A549 (cell line): ENCODE measurements around the gene GPATCH1. TPM values are rescaled to one million over a fixed set of nuclear protein-coding genes. Genes with fewer than 3 reads are reported as not detected.

Experiments used
- ATAC-seq, 2 experiments: fragments of 200-7000 bp in 1 of 2; fragments of >200 bp in 1 of 2; cut with Nextera tagmentation in 1 of 2; cut with Tn5 transposase in 1 of 2; 3 replicates each; pipeline versions ENCODE4 v1.8.0 to v1.9.1; 2018 to 2020; ENCODE audit warnings: mild to moderate bottlenecking in 1 of 2, moderate library complexity in 1 of 2
- CTCF ChIA-PET: fragments of 300-600 bp; sonication (Branson Sonifier 250); formaldehyde crosslinking; extraction: SDS; loops from one replicate; lab custom pipeline; 2021; ENCODE audit warnings: antibody characterized with exemption, inconsistent platforms; lab: Yijun Ruan, JAX
- POLR2A ChIA-PET: fragments of 350-600 bp; formaldehyde crosslinking; extraction: SDS; loops from one replicate; lab custom pipeline; 2021; ENCODE audit warnings: antibody characterized with exemption, inconsistent platforms; lab: Yijun Ruan, JAX
- DNase-seq, 2 experiments: peaks; one replicate each; pipeline versions ENCODE4 v3.0.0 to v3.0.0-alpha.2; 2011 to 2016; ENCODE audit warnings: low read depth in 1 of 2, low spot score in 1 of 2
- FAIRE-seq: peaks from 2 replicates; lab custom pipeline; 2011; peaks lifted over from hg19 to GRCh38; lab: Jason Lieb, UNC
- H3K27ac ChIP-seq, 2 experiments: fragments of >200 bp; sonication (Bioruptor Twin); formaldehyde crosslinking; 3 replicates each; pipeline ENCODE4 v1.5.1; 2016 to 2017
- H3K4me1 ChIP-seq: fragments of >200 bp; sonication (Bioruptor Twin); formaldehyde crosslinking; 3 replicates; pipeline ENCODE4 v1.6.1; 2016
- H3K4me2 ChIP-seq: fragments of >200 bp; sonication (Bioruptor Twin); formaldehyde crosslinking; 3 replicates; pipeline ENCODE4 v1.6.1; 2016
- H3K4me3 ChIP-seq: fragments of >200 bp; sonication (Bioruptor Twin); formaldehyde crosslinking; 3 replicates; pipeline ENCODE4 v1.5.1; 2016
- H3K9me3 ChIP-seq: fragments of >200 bp; sonication (Bioruptor Twin); formaldehyde crosslinking; 3 replicates; pipeline ENCODE4 v1.6.1; 2016
- ESRRA ChIP-seq: fragments of 150-350 bp; IDR thresholded peaks from 2 replicates; pipeline ENCODE4 v1.6.1; 2014; ENCODE audit warnings: mild to moderate bottlenecking, low read length, borderline replicate concordance
- FOSL2 ChIP-seq, 2 experiments: fragments of 450-650 bp in 1 of 2; fragments of >200 bp in 1 of 2; sonication (Bioruptor Twin) in 1 of 2; formaldehyde crosslinking; IDR thresholded peaks; 2 replicates each; pipeline versions ENCODE4 v1.5.0 to v1.6.1; 2016 to 2020; ENCODE audit warnings: mild to moderate bottlenecking in 1 of 2, moderate library complexity in 1 of 2
- HOXA7 ChIP-seq: fragments of 250-450 bp; sonication (Bioruptor Pico); IDR thresholded peaks from 2 replicates; pipeline ENCODE4 v1.5.0; 2020; ENCODE audit warnings: mild to moderate bottlenecking, moderate library complexity
- HOXB13 ChIP-seq: fragments of 250-450 bp; sonication (Bioruptor Pico); IDR thresholded peaks from 2 replicates; pipeline ENCODE4 v1.5.0; 2020; ENCODE audit warnings: low read depth, mild to moderate bottlenecking, moderate library complexity
- HOXB5 ChIP-seq: fragments of 250-450 bp; sonication (Bioruptor Pico); IDR thresholded peaks from 2 replicates; pipeline ENCODE4 v1.5.0; 2020; ENCODE audit warnings: mild to moderate bottlenecking, moderate library complexity
- JUNB ChIP-seq: fragments of >200 bp; sonication (Bioruptor Twin); formaldehyde crosslinking; IDR thresholded peaks from 2 replicates; pipeline ENCODE4 v1.6.1; 2016
- MYC ChIP-seq: IDR thresholded peaks from 2 replicates; pipeline ENCODE4 v1.6.1; 2012; ENCODE audit warnings: mild to moderate bottlenecking, inconsistent platforms, low read length, improper control_type of control experiment, borderline replicate concordance
- NR3C1 ChIP-seq: fragments of >200 bp; sonication (Bioruptor Twin); formaldehyde crosslinking; IDR thresholded peaks from 3 replicates; pipeline ENCODE4 v1.6.1; 2017
- PHF8 ChIP-seq: fragments of 200-600 bp; sonication (generic); IDR thresholded peaks from 2 replicates; pipeline ENCODE4 v1.6.1; 2016; ENCODE audit warnings: low read depth, mild to moderate bottlenecking, antibody characterized with exemption, moderate library complexity, borderline replicate concordance
- POLR2A ChIP-seq: IDR thresholded peaks from 2 replicates; pipeline ENCODE4 v1.6.1; 2012; ENCODE audit warnings: mild to moderate bottlenecking, low read length
- POLR2AphosphoS2 ChIP-seq: conservative IDR thresholded peaks from 2 replicates; pipeline ENCODE4 v1.6.1; 2012; ENCODE audit warnings: low read length, improper control_type of control experiment, inconsistent platforms
- RCOR1 ChIP-seq: fragments of 150-350 bp; IDR thresholded peaks from 2 replicates; pipeline ENCODE4 v1.6.1; 2014; ENCODE audit warnings: antibody characterized with exemption, low read length, low read depth
- SREBF2 ChIP-seq: fragments of 450-650 bp; IDR thresholded peaks from 2 replicates; pipeline ENCODE4 v1.6.1; 2014; ENCODE audit warnings: mild to moderate bottlenecking, moderate library complexity
- ZC3H11A ChIP-seq: fragments of 450-650 bp; IDR thresholded peaks from 2 replicates; pipeline ENCODE4 v1.6.1; 2014; ENCODE audit warnings: antibody characterized with exemption, mild to moderate bottlenecking
- ZNF302 ChIP-seq: fragments of 250-450 bp; sonication (Bioruptor Pico); IDR thresholded peaks from 2 replicates; pipeline ENCODE4 v1.9.0; 2021; ENCODE audit warnings: inconsistent platforms, mild to moderate bottlenecking, moderate library complexity
- WGBS: methylation state at CpG from one replicate; pipeline ENCODE4 v1.1.6; 2017; ENCODE audit errors: missing lambda C conversion rate; 5-methylcytosine and 5-hydroxymethylcytosine counted together
- polyA plus RNA-seq, 4 experiments: library from polyadenylated mRNA; depleted of rRNA in 3 of 4; stranded (reverse); fragments of >200 nt; fragmentation: RNase III in 1 of 4; extraction: RNeasy Plus Mini Kit Qiagen cat#74134 plus additional on column Dnase treatment in 1 of 4; gene quantifications; 2 replicates in 3 of 4; 3 replicates in 1 of 4; pipeline ENCODE4 v1.2.3, GENCODE V29; 2011 to 2017
- TF ChIP-seq, protein P1 (sequence below): fragments of >200 bp; sonication (Bioruptor Twin); formaldehyde crosslinking; IDR thresholded peaks from 3 replicates; pipeline ENCODE4 v1.5.1; 2016
- TF ChIP-seq, protein P2 (sequence below): fragments of 450-650 bp; IDR thresholded peaks from 2 replicates; pipeline ENCODE4 v1.6.1; 2014; ENCODE audit warnings: antibody characterized with exemption
- TF ChIP-seq, protein P3 (sequence below): fragments of 250-450 bp; sonication (Bioruptor Pico); IDR thresholded peaks from 2 replicates; pipeline ENCODE4 v1.5.0; 2021; ENCODE audit warnings: mild to moderate bottlenecking, moderate library complexity, borderline replicate concordance
- TF ChIP-seq, protein P4 (sequence below): fragments of >200 bp; sonication (Bioruptor Twin); formaldehyde crosslinking; IDR thresholded peaks from 2 replicates; pipeline ENCODE4 v1.6.1; 2016
- TF ChIP-seq, protein P5 (sequence below): fragments of 150-350 bp; IDR thresholded peaks from 2 replicates; pipeline ENCODE4 v1.6.1; 2014; ENCODE audit warnings: low read depth, mild to moderate bottlenecking, low read length
- TF ChIP-seq, protein P6 (sequence below): fragments of >200 bp; sonication (Bioruptor Twin); formaldehyde crosslinking; IDR thresholded peaks from 3 replicates; pipeline ENCODE4 v1.6.1; 2016
- TF ChIP-seq, protein P7 (sequence below): IDR thresholded peaks from 2 replicates; pipeline ENCODE4 v1.6.1; 2012
- TF ChIP-seq, protein P8 (sequence below): IDR thresholded peaks from 2 replicates; pipeline ENCODE4 v1.6.1; 2012

Gene GPATCH1
- polyA plus RNA-seq, 2 of the 4 experiments (the other 2 are of a cell fraction), result 12.1 to 24.2 TPM

DNA sequence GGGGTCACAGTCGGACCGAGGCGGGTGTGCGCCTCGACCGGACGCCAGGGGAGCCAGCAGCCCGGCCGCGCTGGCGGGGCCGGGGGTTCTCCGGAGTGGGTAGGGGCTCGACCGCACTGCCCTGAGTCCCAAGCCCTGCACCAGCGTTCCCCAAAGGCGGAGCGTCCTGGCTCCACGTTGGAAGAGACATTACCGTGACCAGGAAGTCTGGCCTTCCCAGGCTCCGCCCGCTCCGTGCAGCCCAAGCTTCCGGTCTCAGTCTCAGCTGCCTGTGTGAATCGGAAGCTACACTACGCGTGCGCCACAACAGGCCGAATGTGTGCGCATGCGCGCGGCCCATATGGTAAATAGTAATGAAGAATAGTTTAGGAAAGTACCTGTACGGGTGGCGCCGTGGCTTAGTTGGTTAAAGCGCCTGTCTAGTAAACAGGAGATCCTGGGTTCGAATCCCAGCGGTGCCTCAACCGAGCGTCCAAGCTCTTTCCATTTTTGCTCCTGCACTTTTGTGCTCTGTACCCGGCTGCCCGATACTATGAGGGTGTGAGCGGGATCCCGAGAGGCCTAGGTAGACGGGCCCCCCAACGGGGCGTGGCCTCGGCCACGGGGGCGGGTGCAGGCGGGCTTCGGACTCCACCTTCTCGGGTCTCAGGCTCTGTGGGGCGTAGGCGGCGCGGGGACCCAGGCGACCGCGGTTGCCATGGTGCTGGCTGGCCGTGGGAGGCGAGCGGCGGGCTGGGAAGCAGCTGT, 95.9 kb downstream of the GPATCH1 start (continued):
- TF ChIP-seq HOXB13 (CRISPR knock-in tag) (no peak), MYC (peak; percentile 78), JUNB (no peak), SREBF2 (peak; percentile 100), FOSL2 (IDR thresholded peaks at IDR 0.05) (no peak), FOSL2 (CRISPR knock-in tag; IDR thresholded peaks at IDR 0.05) (no peak), POLR2A (peak; percentile 100), ZC3H11A (no peak)
- TF ChIP-seq, protein P1, sequence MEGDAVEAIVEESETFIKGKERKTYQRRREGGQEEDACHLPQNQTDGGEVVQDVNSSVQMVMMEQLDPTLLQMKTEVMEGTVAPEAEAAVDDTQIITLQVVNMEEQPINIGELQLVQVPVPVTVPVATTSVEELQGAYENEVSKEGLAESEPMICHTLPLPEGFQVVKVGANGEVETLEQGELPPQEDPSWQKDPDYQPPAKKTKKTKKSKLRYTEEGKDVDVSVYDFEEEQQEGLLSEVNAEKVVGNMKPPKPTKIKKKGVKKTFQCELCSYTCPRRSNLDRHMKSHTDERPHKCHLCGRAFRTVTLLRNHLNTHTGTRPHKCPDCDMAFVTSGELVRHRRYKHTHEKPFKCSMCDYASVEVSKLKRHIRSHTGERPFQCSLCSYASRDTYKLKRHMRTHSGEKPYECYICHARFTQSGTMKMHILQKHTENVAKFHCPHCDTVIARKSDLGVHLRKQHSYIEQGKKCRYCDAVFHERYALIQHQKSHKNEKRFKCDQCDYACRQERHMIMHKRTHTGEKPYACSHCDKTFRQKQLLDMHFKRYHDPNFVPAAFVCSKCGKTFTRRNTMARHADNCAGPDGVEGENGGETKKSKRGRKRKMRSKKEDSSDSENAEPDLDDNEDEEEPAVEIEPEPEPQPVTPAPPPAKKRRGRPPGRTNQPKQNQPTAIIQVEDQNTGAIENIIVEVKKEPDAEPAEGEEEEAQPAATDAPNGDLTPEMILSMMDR, result no peak
- TF ChIP-seq, protein P2, sequence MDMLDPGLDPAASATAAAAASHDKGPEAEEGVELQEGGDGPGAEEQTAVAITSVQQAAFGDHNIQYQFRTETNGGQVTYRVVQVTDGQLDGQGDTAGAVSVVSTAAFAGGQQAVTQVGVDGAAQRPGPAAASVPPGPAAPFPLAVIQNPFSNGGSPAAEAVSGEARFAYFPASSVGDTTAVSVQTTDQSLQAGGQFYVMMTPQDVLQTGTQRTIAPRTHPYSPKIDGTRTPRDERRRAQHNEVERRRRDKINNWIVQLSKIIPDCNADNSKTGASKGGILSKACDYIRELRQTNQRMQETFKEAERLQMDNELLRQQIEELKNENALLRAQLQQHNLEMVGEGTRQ, result 0 out of 2 replicates have a peak, but pooled peaks have one; percentile 46
- TF ChIP-seq, protein P3, sequence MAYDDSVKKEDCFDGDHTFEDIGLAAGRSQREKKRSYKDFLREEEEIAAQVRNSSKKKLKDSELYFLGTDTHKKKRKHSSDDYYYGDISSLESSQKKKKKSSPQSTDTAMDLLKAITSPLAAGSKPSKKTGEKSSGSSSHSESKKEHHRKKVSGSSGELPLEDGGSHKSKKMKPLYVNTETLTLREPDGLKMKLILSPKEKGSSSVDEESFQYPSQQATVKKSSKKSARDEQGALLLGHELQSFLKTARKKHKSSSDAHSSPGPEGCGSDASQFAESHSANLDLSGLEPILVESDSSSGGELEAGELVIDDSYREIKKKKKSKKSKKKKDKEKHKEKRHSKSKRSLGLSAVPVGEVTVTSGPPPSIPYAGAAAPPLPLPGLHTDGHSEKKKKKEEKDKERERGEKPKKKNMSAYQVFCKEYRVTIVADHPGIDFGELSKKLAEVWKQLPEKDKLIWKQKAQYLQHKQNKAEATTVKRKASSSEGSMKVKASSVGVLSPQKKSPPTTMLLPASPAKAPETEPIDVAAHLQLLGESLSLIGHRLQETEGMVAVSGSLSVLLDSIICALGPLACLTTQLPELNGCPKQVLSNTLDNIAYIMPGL (CRISPR knock-in tag), result peak; percentile 91

DNA sequence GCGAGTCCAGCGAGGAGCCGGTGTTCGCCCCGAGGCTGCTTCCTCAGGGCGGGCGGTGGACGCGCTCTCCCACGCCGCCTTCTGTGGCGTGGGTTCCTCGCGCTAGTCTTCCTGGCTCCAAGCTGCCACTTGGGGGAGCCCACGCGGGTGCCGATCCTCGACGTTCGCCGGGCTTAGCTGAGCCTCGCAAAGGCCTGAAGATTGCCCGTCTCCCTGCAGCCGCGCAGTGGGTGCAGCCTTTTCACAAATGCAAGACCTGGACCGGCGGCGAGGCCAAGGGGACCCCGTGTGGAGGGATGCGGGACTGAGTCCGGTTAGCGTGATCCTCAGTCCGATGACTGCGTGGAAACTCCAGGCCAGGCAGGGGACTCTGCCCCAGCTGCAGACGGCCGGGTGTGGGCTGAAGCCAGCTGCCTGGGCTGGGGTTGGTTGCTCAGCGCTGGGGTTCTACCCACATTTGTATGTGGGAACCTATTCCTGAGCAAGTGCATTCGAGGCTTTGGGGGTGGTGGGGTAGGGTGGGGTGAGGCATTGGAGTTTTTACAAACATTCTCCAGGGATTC, 96.5 kb downstream of the GPATCH1 start:
- DNase-seq (peak; percentile 88 to 94), ATAC-seq (peak; percentile 65 to 66), FAIRE-seq (peak; percentile 43)
- Histone ChIP-seq H3K4me2 (peak overlapping the region; percentile 95), H3K4me1 (peaks cover 13% of the 10 kb centered on the region), H3K27ac (peak overlapping the region; percentile 50 to 77), H3K4me3 (peak overlapping the region; percentile 53), H3K9me3 (no peaks in the 10 kb centered on the region)
- POLR2A ChIA-PET, result interaction anchor here (0.6 to 3.1 kb wide), 33 partner anchors 8 to 618 kb away, joined by 3 to 28 read pairs (median 5); partner anchors contain the start of genes ANKRD27, CEBPA, CEBPG and CEP89
- CTCF ChIA-PET, result interaction anchor here (0.5 to 16.8 kb wide), 37 partner anchors 13 to 1105 kb away, joined by 3 to 279 read pairs (median 4); partner anchors contain the start of genes CEP89, FAAP24, LRP3 and WDR88
- 2% methylated on average over 36 of the region's 38 CpGs for WGBS
- TF ChIP-seq, protein P4, sequence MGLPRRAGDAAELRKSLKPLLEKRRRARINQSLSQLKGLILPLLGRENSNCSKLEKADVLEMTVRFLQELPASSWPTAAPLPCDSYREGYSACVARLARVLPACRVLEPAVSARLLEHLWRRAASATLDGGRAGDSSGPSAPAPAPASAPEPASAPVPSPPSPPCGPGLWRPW, result no peak
- TF ChIP-seq HOXB5 (CRISPR knock-in tag) (peak; percentile 76), NR3C1 (no peak), POLR2AphosphoS2 (no peak), HOXA7 (CRISPR knock-in tag) (no peak), RCOR1 (no peak), ZNF302 (CRISPR knock-in tag) (no peak), PHF8 (no peak), ESRRA (no peak), POLR2A (no peak; the same call in 1 of the 2 replicates)
- TF ChIP-seq, protein P5, sequence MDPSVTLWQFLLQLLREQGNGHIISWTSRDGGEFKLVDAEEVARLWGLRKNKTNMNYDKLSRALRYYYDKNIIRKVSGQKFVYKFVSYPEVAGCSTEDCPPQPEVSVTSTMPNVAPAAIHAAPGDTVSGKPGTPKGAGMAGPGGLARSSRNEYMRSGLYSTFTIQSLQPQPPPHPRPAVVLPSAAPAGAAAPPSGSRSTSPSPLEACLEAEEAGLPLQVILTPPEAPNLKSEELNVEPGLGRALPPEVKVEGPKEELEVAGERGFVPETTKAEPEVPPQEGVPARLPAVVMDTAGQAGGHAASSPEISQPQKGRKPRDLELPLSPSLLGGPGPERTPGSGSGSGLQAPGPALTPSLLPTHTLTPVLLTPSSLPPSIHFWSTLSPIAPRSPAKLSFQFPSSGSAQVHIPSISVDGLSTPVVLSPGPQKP, result no peak
- TF ChIP-seq, protein P2, result no peak
- TF ChIP-seq, protein P6, sequence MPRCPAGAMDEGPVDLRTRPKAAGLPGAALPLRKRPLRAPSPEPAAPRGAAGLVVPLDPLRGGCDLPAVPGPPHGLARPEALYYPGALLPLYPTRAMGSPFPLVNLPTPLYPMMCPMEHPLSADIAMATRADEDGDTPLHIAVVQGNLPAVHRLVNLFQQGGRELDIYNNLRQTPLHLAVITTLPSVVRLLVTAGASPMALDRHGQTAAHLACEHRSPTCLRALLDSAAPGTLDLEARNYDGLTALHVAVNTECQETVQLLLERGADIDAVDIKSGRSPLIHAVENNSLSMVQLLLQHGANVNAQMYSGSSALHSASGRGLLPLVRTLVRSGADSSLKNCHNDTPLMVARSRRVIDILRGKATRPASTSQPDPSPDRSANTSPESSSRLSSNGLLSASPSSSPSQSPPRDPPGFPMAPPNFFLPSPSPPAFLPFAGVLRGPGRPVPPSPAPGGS, result no peak
- TF ChIP-seq, protein P7, sequence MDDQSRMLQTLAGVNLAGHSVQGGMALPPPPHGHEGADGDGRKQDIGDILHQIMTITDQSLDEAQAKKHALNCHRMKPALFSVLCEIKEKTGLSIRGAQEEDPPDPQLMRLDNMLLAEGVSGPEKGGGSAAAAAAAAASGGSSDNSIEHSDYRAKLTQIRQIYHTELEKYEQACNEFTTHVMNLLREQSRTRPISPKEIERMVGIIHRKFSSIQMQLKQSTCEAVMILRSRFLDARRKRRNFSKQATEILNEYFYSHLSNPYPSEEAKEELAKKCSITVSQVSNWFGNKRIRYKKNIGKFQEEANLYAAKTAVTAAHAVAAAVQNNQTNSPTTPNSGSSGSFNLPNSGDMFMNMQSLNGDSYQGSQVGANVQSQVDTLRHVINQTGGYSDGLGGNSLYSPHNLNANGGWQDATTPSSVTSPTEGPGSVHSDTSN, result no peak
- TF ChIP-seq, protein P3 (CRISPR knock-in tag), result peak; percentile 88; the same call in 1 of the 2 replicates
- TF ChIP-seq, protein P8, sequence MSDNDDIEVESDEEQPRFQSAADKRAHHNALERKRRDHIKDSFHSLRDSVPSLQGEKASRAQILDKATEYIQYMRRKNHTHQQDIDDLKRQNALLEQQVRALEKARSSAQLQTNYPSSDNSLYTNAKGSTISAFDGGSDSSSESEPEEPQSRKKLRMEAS, result peak; percentile 82
